ENCODE results near the gene FERD3L.

- no peak for TF ChIP-seq REST (IDR thresholded peaks at IDR 0.05; ENCODE audit: insufficient read depth in 1 of 2, low read depth in 2 of 2, low read length in 1 of 2)
- no peak for TF ChIP-seq CTCF (IDR thresholded peaks at IDR 0.05)
- no peak for TF ChIP-seq POLR2AphosphoS5 (IDR thresholded peaks at IDR 0.05; ENCODE audit: low read depth, low read length)
- TF ChIP-seq SIN3A (IDR thresholded peaks at IDR 0.05; ENCODE audit: borderline replicate concordance, insufficient read depth, low read depth, low read length) = no peak
- TF ChIP-seq TCF7L2 (IDR thresholded peaks at IDR 0.05; ENCODE audit: low read depth, low read length) = no peak
These were observed 1.2 kb downstream of the FERD3L start for GRCh38 chr7:19143881-19144574.

Measured in Panc1 (cell line).